HCT116 (cell line): ENCODE data around the gene OSCAR. TPM values are rescaled to one million over a fixed set of nuclear protein-coding genes. Genes with fewer than 3 reads are reported as not detected.

Source experiments
- ATAC-seq: fragments of 200-7000 bp; cut with Tn5 transposase; 2 replicates; pipeline ENCODE4 v1.9.1; 2020; ENCODE audit warnings: mild to moderate bottlenecking, moderate library complexity
- BruUV-seq: library from RNA; stranded (reverse); fragments of 400-500 nt; replicated peaks from 2 replicates; lab custom pipeline; 2021; lab: Mats Ljungman, UMichigan
- CTCF ChIA-PET: fragments of 300-600 bp; sonication (Branson Sonifier 250); formaldehyde crosslinking; loops from one replicate; lab custom pipeline; 2021; ENCODE audit warnings: antibody characterized with exemption; lab: Charles Lee
- POLR2A ChIA-PET: fragments of 300-600, 350-600 bp; sonication (Branson Sonifier 250); formaldehyde crosslinking; loops from one replicate; lab custom pipeline; 2021; ENCODE audit warnings: antibody characterized with exemption; lab: Charles Lee
- RAD21 ChIA-PET, 2 experiments: fragments of 300-600 bp; sonication (Branson Sonifier 250); formaldehyde crosslinking; loops; one replicate each; lab custom pipeline; 2023; ENCODE audit warnings: low total read pairs in 2 of 2; ENCODE audit not compliant: uncharacterized antibody in 2 of 2, unreplicated experiment in 2 of 2, low non-redundant PET in 1 of 2; lab: Charles Lee
- DNase-seq: peaks from one replicate; pipeline ENCODE4 v3.0.0-alpha.2; 2010; ENCODE audit warnings: low read depth, low spot score
- H2AFZ ChIP-seq: fragments of 200-600 bp; shearing (Covaris generic), sonication (generic); 2 replicates; pipeline ENCODE4 v1.6.1; 2017; ENCODE audit warnings: low read depth, mixed run types, mixed read lengths, antibody characterized with exemption, low read length; ENCODE audit not compliant: poor library complexity, severe bottlenecking
- H3K27ac ChIP-seq: 2 replicates; pipeline ENCODE4 v1.5.1; 2012; ENCODE audit warnings: low read depth, low read length
- H3K27me3 ChIP-seq: fragments of 200-600 bp; sonication (generic); 2 replicates; pipeline ENCODE4 v1.6.1; 2016; ENCODE audit warnings: mixed run types, low read length, mixed read lengths; ENCODE audit not compliant: insufficient read depth
- H3K36me3 ChIP-seq, 2 experiments: fragments of 200-500 bp in 1 of 2; fragments of 200-600 bp in 1 of 2; sonication (Bioruptor generic) in 1 of 2; sonication (generic) in 1 of 2; 2 replicates each; pipeline versions ENCODE4 v1.5.1 to v1.6.1; 2014 to 2016; ENCODE audit warnings: low read length in 2 of 2, inconsistent platforms in 1 of 2, mixed read lengths in 1 of 2, mixed run types in 1 of 2; ENCODE audit not compliant: insufficient read depth in 2 of 2, control insufficient read depth in 1 of 2
- H3K4me1 ChIP-seq, 2 experiments: fragments of 200-600 bp in 1 of 2; sonication (generic) in 1 of 2; 2 replicates each; pipeline versions ENCODE4 v1.5.1 to v1.6.1; 2012 to 2017; ENCODE audit warnings: low read length in 2 of 2, inconsistent platforms in 1 of 2, mild to moderate bottlenecking in 1 of 2, mixed read lengths in 1 of 2, mixed run types in 1 of 2, moderate library complexity in 1 of 2; ENCODE audit not compliant: insufficient read depth in 2 of 2, control insufficient read depth in 1 of 2
- H3K4me2 ChIP-seq: fragments of 200-600 bp; sonication (generic); 2 replicates; pipeline ENCODE4 v1.6.1; 2017; ENCODE audit warnings: mixed run types, low read length, mixed read lengths
- H3K4me3 ChIP-seq, 2 experiments: fragments of 200-600 bp in 1 of 2; sonication (generic) in 1 of 2; replicated peaks in 1 of 2; 2 replicates each; pipeline ENCODE4 v1.5.1; 2011 to 2016; ENCODE audit warnings: low read length in 2 of 2, control low read depth in 1 of 2, low read depth in 1 of 2, mild to moderate bottlenecking in 1 of 2, mixed read lengths in 1 of 2, mixed run types in 1 of 2
- H3K79me2 ChIP-seq: fragments of 200-600 bp; sonication (generic); 2 replicates; pipeline ENCODE4 v1.6.1; 2017; ENCODE audit warnings: mild to moderate bottlenecking, mixed run types, low read length, moderate library complexity, mixed read lengths; ENCODE audit not compliant: insufficient read depth
- H3K9ac ChIP-seq: fragments of 200-600 bp; sonication (generic); 2 replicates; pipeline ENCODE4 v1.6.1; 2016; ENCODE audit warnings: low read length, mixed read lengths
- H3K9me2 ChIP-seq: fragments of 200-600 bp; sonication (generic), shearing (Covaris generic); 2 replicates; pipeline ENCODE4 v1.6.1; 2017; ENCODE audit warnings: mixed run types, mild to moderate bottlenecking, moderate library complexity; ENCODE audit not compliant: insufficient read depth
- H3K9me3 ChIP-seq, 2 experiments: fragments of 200-500 bp in 1 of 2; fragments of 200-600 bp in 1 of 2; sonication (Bioruptor generic) in 1 of 2; sonication (generic) in 1 of 2; 2 replicates each; pipeline ENCODE4 v1.6.1; 2014 to 2017; ENCODE audit warnings: low read length in 2 of 2, mixed read lengths in 2 of 2, inconsistent platforms in 1 of 2, low read depth in 1 of 2, mild to moderate bottlenecking in 1 of 2, mixed run types in 1 of 2, moderate library complexity in 1 of 2; ENCODE audit not compliant: control insufficient read depth in 1 of 2, insufficient read depth in 1 of 2
- H4K20me1 ChIP-seq: fragments of 200-600 bp; sonication (generic), shearing (Covaris generic); 2 replicates; pipeline ENCODE4 v1.6.1; 2017; ENCODE audit warnings: mixed run types, mild to moderate bottlenecking, moderate library complexity; ENCODE audit not compliant: insufficient read depth
- ATF3 ChIP-seq: IDR thresholded peaks from 2 replicates; pipeline ENCODE4 v1.6.1; 2012
- CBX3 ChIP-seq: IDR thresholded peaks from 2 replicates; pipeline ENCODE4 v1.6.1; 2012; ENCODE audit warnings: low read depth
- CEBPB ChIP-seq: IDR thresholded peaks from 2 replicates; pipeline ENCODE4 v1.6.1; 2012; ENCODE audit warnings: low read depth
- CTCF ChIP-seq, 3 experiments: fragments of 200-600 bp in 1 of 3; sonication (generic) in 1 of 3; IDR thresholded peaks in 2 of 3; conservative IDR thresholded peaks in 1 of 3; 2 replicates each; pipeline ENCODE4 v1.5.1; 2012 to 2017; ENCODE audit warnings: low read depth in 2 of 3, low read length in 2 of 3, antibody characterized with exemption in 1 of 3, borderline replicate concordance in 1 of 3, control low read depth in 1 of 3, mild to moderate bottlenecking in 1 of 3, mixed read lengths in 1 of 3, mixed run types in 1 of 3, moderate library complexity in 1 of 3; ENCODE audit not compliant: insufficient read depth in 1 of 3
- EGR1 ChIP-seq: IDR thresholded peaks from 2 replicates; pipeline ENCODE4 v1.6.1; 2012; ENCODE audit warnings: low read depth
- ELF1 ChIP-seq: IDR thresholded peaks from 2 replicates; pipeline ENCODE4 v1.6.1; 2012; ENCODE audit warnings: low read depth, borderline replicate concordance
- EZH2 ChIP-seq: fragments of 200-600 bp; sonication (generic); IDR thresholded peaks from 2 replicates; pipeline ENCODE4 v1.6.1; 2017; ENCODE audit warnings: antibody characterized with exemption, mixed run types
- EZH2phosphoT487 ChIP-seq: fragments of 200-600 bp; IDR thresholded peaks from 2 replicates; pipeline ENCODE4 v1.6.1; 2018; ENCODE audit warnings: antibody characterized with exemption, borderline replicate concordance
- FOSL1 ChIP-seq: IDR thresholded peaks from 2 replicates; pipeline ENCODE4 v1.6.1; 2012; ENCODE audit warnings: low read depth
- JUND ChIP-seq: IDR thresholded peaks from 2 replicates; pipeline ENCODE4 v1.6.1; 2012
- POLR2A ChIP-seq: IDR thresholded peaks from 2 replicates; pipeline ENCODE4 v1.7.0; 2011; ENCODE audit warnings: borderline replicate concordance; ENCODE audit not compliant: insufficient read depth, insufficient read length; ENCODE audit errors: extremely low read depth
- POLR2AphosphoS5 ChIP-seq: IDR thresholded peaks from 2 replicates; pipeline ENCODE4 v1.6.1; 2011; ENCODE audit warnings: mild to moderate bottlenecking, low read depth, low read length, moderate library complexity
- REST ChIP-seq: IDR thresholded peaks from 2 replicates; pipeline ENCODE4 v1.6.1; 2012; ENCODE audit warnings: low read depth
- SIN3A ChIP-seq: IDR thresholded peaks from 2 replicates; pipeline ENCODE4 v1.6.1; 2012; ENCODE audit warnings: low read depth
- SRF ChIP-seq: IDR thresholded peaks from 2 replicates; pipeline ENCODE4 v1.6.1; 2012; ENCODE audit warnings: low read depth
- TCF7L2 ChIP-seq: IDR thresholded peaks from 2 replicates; pipeline ENCODE4 v1.7.0; 2011; ENCODE audit warnings: borderline replicate concordance, inconsistent platforms; ENCODE audit not compliant: insufficient read depth, insufficient read length; ENCODE audit errors: extremely low read depth
- YY1 ChIP-seq: IDR thresholded peaks from 2 replicates; pipeline ENCODE4 v1.6.1; 2011; ENCODE audit warnings: low read length, low read depth, moderate library complexity, mild to moderate bottlenecking; ENCODE audit not compliant: insufficient replicate concordance; ENCODE audit errors: extremely low read depth
- ZBTB33 ChIP-seq: IDR thresholded peaks from 2 replicates; pipeline ENCODE4 v1.6.1; 2011; ENCODE audit warnings: mild to moderate bottlenecking, low read length, moderate library complexity; ENCODE audit not compliant: insufficient replicate concordance; ENCODE audit errors: extremely low read depth
- ZFX ChIP-seq: fragments of 450-650 bp; IDR thresholded peaks from 2 replicates; pipeline ENCODE4 v1.6.1; 2017
- intact Hi-C: fragments of 100-400 bp; cut with micrococcal nuclease; formaldehyde crosslinking; loops from 2 replicates; pipeline ENCODE4 v1.10.0; 2022
- total RNA-seq: library from RNA; stranded (reverse); gene quantifications from one replicate; pipeline ENCODE4 v1.2.1, GENCODE V29; 2021; ENCODE audit not compliant: unreplicated experiment

OSCAR gene
- total RNA-seq, 1 experiment from 2014 or later: 0.59 TPM

- peak within 1 kb of the TSS; percentile 85 for H3K4me2 ChIP-seq
- H3K4me1 ChIP-seq: peaks cover 0 to 5% of the 10 kb centered on the region in 2 experiments; a peak in 1 of 4 replicates
- no peak within 1 kb of the TSS for H2AFZ ChIP-seq
- ChIA-PET RAD21 (interaction anchor here in 1 of 2 experiments (0.6 kb wide), 1 partner anchor 259 kb away, joined by 4 read pairs; no protein-coding TSS in a partner anchor), CTCF (no interaction called here), POLR2A (interaction anchor here (3.0 kb wide), 1 partner anchor 13 kb away, joined by 9 read pairs; the partner anchor contains the start of genes PRPF31 and TFPT)
- DNase-seq (peak; percentile 95), ATAC-seq (peak; percentile 99)
- peaks cover 34% of the 10 kb centered on the region for H3K79me2 ChIP-seq
- peak within 1 kb of the TSS; percentile 97 to 98 for H3K4me3 ChIP-seq
- peak within 1 kb of the TSS; percentile 73 for H3K27ac ChIP-seq
- no peaks in the 10 kb centered on the region for H4K20me1 ChIP-seq
- no peaks in the 10 kb centered on the region for H3K9me3 ChIP-seq
- H3K9ac ChIP-seq: peak within 1 kb of the TSS; percentile 88
- peaks cover 9 to 20% of the 10 kb centered on the region in 2 experiments; a peak in 3 of 4 replicates for H3K36me3 ChIP-seq
- no peaks in the 10 kb centered on the region for H3K9me2 ChIP-seq
- intact Hi-C loops: loop anchor here (1.0 kb wide), 1 partner anchor 13 kb away; the partner anchor contains the start of genes PRPF31 and TFPT
- H3K27me3 ChIP-seq: no peaks in the 10 kb centered on the region
- no TSS peak for BruUV-seq
- TF ChIP-seq SIN3A (no peak), CBX3 (peak; percentile 71; the same call in 1 of the 2 replicates), CTCF (IDR thresholded peaks at IDR 0.05 in 2 of 3, conservative IDR thresholded peaks at IDR 0.05 in 1 of 3; ENCODE audit: borderline replicate concordance in 1 of 3, insufficient read depth in 1 of 3, low read depth in 2 of 3, low read length in 2 of 3) (no peak), EZH2phosphoT487 (no peak), ZFX (no peak), POLR2AphosphoS5 (peak; percentile 85), CEBPB (no peak), TCF7L2 (no peak), ZBTB33 (peak; percentile 11), SRF (no peak), EGR1 (no peak), FOSL1 (no peak), ELF1 (no peak), YY1 (peak; percentile 96), REST (no peak), POLR2A (peak; percentile 13), JUND (no peak), ATF3 (no peak), EZH2 (no peak)
Measured at GRCh38 chr19:54102421-54103169, 2.0 kb upstream of the OSCAR start, which contains the start of gene NDUFA3. NDUFA3 (plus strand) TSS chr19:54102855; CDS start chr19:54102879, 24 bp downstream.
